NB4 (cell line): ENCODE data around the gene IGSF11.

Experiments
- POLR2A ChIP-seq: IDR thresholded peaks from 2 replicates; pipeline ENCODE4 v1.6.1; 2011; ENCODE audit warnings: mild to moderate bottlenecking; ENCODE audit not compliant: insufficient read length; ENCODE audit errors: extremely low read depth
- TF ChIP-seq, protein P1 (sequence below): IDR thresholded peaks from one replicate; pipeline ENCODE4 v1.5.1; 2012; ENCODE audit warnings: low read depth, low read length

DNA sequence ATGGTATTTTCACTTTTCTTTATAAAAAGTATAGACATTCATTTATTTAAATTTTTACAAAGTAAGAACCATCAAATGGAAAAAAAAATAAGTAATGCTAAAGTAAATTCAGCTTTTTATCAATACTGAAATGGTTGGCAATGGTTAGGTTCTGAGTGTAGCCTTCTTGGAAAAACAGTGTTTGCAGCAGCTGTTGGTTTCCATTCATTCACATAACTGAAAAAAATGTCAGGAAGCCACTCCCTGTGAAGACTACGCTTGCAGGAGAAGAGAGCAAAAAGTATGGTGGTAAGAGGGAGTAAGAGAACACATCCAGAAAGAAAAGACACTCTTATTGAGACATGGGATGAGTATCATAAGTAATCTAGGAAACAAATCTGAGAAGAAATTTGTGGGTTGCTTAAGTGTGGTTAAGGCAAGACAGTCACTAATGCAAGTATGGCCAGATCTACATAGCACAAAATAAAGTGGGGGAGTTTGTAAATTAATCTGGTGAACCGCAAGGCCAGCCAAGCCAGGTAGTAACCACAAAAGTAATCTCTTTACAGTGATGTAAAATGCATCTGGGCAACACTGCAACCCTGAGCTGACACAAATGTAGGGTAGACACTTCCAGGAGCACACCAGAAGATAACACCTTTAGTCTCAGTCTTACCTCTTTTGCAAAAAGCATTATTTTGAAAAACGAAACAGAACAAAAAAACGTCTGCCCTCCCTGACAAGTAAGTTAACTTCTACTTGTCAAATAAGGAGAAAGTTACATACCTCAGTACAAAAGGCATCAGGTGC lies 133.7 kb downstream of the IGSF11 start:
- TF ChIP-seq, protein P1, sequence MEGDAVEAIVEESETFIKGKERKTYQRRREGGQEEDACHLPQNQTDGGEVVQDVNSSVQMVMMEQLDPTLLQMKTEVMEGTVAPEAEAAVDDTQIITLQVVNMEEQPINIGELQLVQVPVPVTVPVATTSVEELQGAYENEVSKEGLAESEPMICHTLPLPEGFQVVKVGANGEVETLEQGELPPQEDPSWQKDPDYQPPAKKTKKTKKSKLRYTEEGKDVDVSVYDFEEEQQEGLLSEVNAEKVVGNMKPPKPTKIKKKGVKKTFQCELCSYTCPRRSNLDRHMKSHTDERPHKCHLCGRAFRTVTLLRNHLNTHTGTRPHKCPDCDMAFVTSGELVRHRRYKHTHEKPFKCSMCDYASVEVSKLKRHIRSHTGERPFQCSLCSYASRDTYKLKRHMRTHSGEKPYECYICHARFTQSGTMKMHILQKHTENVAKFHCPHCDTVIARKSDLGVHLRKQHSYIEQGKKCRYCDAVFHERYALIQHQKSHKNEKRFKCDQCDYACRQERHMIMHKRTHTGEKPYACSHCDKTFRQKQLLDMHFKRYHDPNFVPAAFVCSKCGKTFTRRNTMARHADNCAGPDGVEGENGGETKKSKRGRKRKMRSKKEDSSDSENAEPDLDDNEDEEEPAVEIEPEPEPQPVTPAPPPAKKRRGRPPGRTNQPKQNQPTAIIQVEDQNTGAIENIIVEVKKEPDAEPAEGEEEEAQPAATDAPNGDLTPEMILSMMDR: no peak
- TF ChIP-seq POLR2A: no peak
